Aorta (tissue), 5 donors: ENCODE measurements around the gene CARM1. TPM values are rescaled to one million over a fixed set of nuclear protein-coding genes. Genes with fewer than 3 reads are reported as not detected.

Source experiments
- ATAC-seq: fragments of 200-7000 bp; cut with Tn5 transposase; one replicate; pipeline ENCODE4 v1.9.1; 2022; ENCODE audit warnings: moderate library complexity; ENCODE audit not compliant: low FRiP score
- DNase-seq, 2 donors: peaks; one replicate each; pipeline ENCODE4 v3.0.0-alpha.2; 2020
- H3K27ac ChIP-seq, 2 donors: one replicate each; pipeline ENCODE4 v1.5.1; 2013; ENCODE audit warnings: low read length in 2 of 2, mild to moderate bottlenecking in 2 of 2, moderate library complexity in 2 of 2, control low read depth in 1 of 2, inconsistent platforms in 1 of 2, low read depth in 1 of 2
- H3K27me3 ChIP-seq, 2 donors: one replicate each; pipeline ENCODE4 v1.6.1; 2013; ENCODE audit warnings: control low read depth in 1 of 2, low read length in 1 of 2, mild to moderate bottlenecking in 1 of 2, moderate library complexity in 1 of 2; ENCODE audit not compliant: insufficient read depth in 2 of 2, control insufficient read depth in 1 of 2
- H3K36me3 ChIP-seq, 2 donors: one replicate each; pipeline ENCODE4 v1.6.1; 2013; ENCODE audit warnings: control low read depth in 1 of 2, low read length in 1 of 2, mild to moderate bottlenecking in 1 of 2; ENCODE audit not compliant: insufficient read depth in 2 of 2, control insufficient read depth in 1 of 2
- H3K4me1 ChIP-seq, 2 donors: one replicate each; pipeline ENCODE4 v1.6.1; 2013; ENCODE audit warnings: low read length in 2 of 2, control low read depth in 1 of 2, mild to moderate bottlenecking in 1 of 2, moderate library complexity in 1 of 2; ENCODE audit not compliant: insufficient read depth in 2 of 2, control insufficient read depth in 1 of 2
- H3K4me3 ChIP-seq, 2 donors: one replicate each; pipeline ENCODE4 v1.5.1; 2013; ENCODE audit warnings: low read length in 2 of 2, control low read depth in 1 of 2, mild to moderate bottlenecking in 1 of 2
- H3K9me3 ChIP-seq: one replicate; pipeline ENCODE4 v1.6.1; 2013; ENCODE audit warnings: mild to moderate bottlenecking, low read length; ENCODE audit not compliant: control insufficient read depth
- WGBS, 2 donors: extraction: QIAGEN DNeasy Blood & Tissue Kit; methylation state at CpG; one replicate each; pipeline ENCODE4 v1.1.7; 2013; 5-methylcytosine and 5-hydroxymethylcytosine counted together
- intact Hi-C, 2 donors: fragments of 100-400 bp; cut with DNase I; formaldehyde crosslinking; loops; one replicate each; pipeline versions ENCODE4 v1.14.2 to v1.15.0; 2022
- polyA plus RNA-seq, 2 donors: library from polyadenylated mRNA; stranded (reverse); fragments of 200-250 nt; gene quantifications; one replicate each; pipeline ENCODE4 v1.2.3, GENCODE V29; 2013
- total RNA-seq, 2 donors: library from RNA; stranded (reverse); fragmentation: NEBNext Ultra II Directional; extraction: Animal tissue kit (Norgen Biotek cat#: 25700); gene quantifications; one replicate each; pipeline ENCODE4 v1.2.1, GENCODE V29; 2021
- donor health status: healthy with polysubstance abuse.
- donor health status: Bipolar disorder and iron deficiency.
- donor health status: DM: no; HTN: no; CAD: no.
- donor health status: DM: no; HTN: no; CAD: no.
- donor health status: DM: yes; HTN: yes; CAD: no.

The CARM1 gene
- total and polyA plus RNA-seq, 4 donors = 11.5 to 41.4 (median 25.9) TPM

DNA sequence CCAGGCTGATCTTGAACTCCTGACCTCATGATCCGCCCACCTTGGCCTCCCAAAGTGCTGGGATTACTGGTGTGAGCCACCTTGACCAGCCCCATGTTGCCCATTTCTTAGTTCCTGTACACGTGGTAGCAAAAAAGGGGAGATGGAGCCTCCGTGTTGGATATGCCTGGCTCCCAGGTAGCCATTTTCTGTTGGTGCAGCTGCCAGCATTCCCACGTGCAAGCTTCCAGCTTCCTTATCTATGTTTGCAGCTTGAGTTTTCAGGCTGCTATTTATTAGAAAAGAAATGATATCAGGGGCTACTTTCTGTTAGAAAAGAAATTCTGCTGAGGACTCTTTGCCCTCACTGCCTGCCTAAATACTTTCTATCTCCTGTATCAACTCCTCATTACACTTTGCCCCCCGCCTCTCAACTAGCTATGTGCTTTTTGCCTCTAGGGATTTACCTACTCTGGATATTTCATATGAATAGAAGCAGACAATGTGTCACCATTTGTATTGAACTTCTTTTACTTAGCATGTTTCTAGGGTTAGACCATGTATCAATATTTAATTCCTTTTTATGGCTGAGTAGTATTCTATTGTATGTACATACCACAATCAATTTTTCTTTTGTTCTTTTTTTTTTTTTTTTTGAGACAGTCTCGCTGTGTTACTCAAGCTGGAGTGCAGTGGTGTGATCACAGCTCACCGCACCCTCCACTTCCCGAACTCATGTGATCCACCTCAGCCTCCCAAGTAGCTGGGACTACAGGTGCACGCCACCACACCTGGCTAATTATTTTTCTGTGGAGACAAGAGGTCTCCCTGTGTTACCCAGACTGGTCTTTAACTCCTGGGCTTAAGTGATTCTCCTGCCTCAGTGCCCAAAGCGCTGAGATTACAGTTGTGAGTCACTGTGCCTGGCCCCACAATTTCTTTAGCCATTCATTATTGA lies 32.0 kb upstream of the CARM1 start:
- H3K36me3 ChIP-seq = no peaks in the 10 kb centered on the region
- no peak for DNase-seq
- no peak overlapping the region for H3K4me3 ChIP-seq
- intact Hi-C loops = no loop called here
- H3K4me1 ChIP-seq = no peaks in the 10 kb centered on the region
- ATAC-seq = no peak
- H3K27me3 ChIP-seq = no peaks in the 10 kb centered on the region
- 77 to 78% methylated on average over 10 of the region's 10 CpGs for whole genome bisulfite sequencing, 2 donors
- H3K9me3 ChIP-seq = no peaks in the 10 kb centered on the region
- H3K27ac ChIP-seq = no peak overlapping the region

DNA sequence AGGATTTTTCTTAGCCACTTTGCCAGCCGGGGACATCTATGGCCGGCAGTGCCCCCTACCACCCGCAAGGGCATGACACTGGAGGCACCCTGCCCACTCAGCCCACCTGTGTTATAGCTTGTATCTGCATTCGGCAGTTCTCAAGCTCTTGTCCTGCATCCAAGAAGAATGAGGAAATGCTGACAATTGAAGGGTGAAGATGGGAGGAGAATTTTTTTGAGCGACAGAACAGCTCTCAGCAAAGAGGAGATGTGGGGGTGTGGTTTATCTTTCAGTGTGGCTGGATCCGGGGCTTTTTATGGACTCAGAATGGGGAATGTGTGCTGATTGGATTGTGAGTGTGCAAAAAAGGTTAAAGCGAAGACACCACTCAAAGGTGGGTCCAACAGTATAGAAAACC lies 28.6 kb upstream of the CARM1 start:
- H3K4me1 ChIP-seq = no peaks in the 10 kb centered on the region
- no peak for ATAC-seq
- no peaks in the 10 kb centered on the region for H3K9me3 ChIP-seq
- no peaks in the 10 kb centered on the region for H3K36me3 ChIP-seq
- H3K27me3 ChIP-seq = no peaks in the 10 kb centered on the region
- WGBS, 2 donors = 82 to 88% methylated on average over 7 of the region's 7 CpGs
- H3K27ac ChIP-seq = no peak overlapping the region
- H3K4me3 ChIP-seq = no peak overlapping the region
- intact Hi-C loops = no loop called here
- DNase-seq = no peak

DNA sequence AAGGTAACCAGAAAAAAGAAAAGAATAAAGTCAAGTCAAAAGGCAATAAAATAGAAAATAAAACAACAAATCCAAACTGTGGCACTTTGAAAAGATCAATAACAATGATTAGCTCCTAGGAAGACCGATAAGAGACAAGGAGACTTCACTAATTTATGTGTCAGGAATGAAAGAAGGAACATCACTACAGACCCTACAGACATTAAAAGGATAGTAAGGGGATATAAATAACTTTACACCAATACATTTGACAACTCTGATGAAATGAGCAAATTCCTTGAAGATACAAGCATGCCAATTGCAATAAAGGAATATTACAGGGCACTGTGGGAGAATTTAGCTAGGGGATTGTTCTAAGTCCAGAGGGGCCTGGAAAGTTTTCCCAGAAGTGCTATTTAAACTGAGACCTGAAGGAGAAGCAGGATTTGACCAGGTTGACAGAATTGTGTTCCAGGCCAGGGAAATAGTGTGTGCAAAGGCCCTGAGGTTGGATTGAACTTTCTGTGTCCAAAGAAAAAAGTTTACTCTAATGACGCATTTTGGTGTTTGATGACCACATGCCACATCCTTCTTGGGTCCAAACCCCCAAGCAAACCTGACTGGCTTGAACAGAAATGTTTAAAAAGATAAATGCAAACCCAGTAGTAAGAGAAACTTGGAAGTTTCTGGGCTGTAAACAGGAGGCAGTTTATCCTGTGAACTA lies 24.7 kb upstream of the CARM1 start:
- Histone ChIP-seq H3K4me3 (no peak overlapping the region), H3K27ac (no peak overlapping the region), H3K9me3 (no peaks in the 10 kb centered on the region), H3K27me3 (no peaks in the 10 kb centered on the region), H3K36me3 (no peaks in the 10 kb centered on the region), H3K4me1 (no peaks in the 10 kb centered on the region)
- intact Hi-C loops = no loop called here
- 82 to 85% methylated on average over 2 of the region's 2 CpGs for WGBS, 2 donors
- DNase-seq (no peak), ATAC-seq (no peak)

DNA sequence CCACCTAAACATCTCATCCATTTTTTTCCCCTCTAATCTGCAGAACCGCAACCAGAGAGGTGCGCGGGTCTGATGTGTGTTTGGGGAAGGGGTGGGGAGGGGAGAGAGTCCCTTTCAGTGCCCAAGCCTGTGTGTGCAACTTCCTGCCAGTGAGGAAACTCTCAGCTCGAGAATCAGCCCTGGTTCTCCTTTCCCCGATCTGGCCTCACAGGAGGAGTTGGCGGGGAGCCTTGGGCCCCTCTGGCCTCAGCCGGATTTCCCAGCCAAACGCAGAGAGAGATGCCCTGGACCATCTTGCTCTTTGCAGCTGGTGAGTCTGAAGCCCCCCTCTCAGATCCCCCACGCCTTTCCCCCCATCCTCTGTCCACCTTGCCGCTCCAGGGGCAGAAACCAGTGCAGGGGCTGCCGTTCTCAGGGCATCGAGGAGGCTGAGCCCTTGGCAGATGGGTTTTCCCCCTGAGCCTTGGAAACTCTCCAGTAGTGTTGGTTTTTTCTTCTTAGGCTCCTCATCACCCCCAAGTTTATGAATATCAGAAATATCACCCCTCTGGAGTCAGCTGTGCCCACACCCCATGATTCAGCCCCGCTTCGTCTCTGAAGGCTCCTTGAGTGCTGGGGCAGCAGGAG lies 23.0 kb upstream of the CARM1 start, which contains the start of gene C19orf38:
C19orf38 (plus strand) TSS at position 186 of the 627 bp plus-strand sequence; CDS start at position 280, 94 bp downstream.
- Histone ChIP-seq H3K36me3 (no peaks in the 10 kb centered on the region), H3K4me1 (no peaks in the 10 kb centered on the region), H3K27me3 (no peaks in the 10 kb centered on the region), H3K4me3 (no peak within 1 kb of the TSS), H3K9me3 (no peaks in the 10 kb centered on the region), H3K27ac (no peak within 1 kb of the TSS)
- no peak for ATAC-seq
- intact Hi-C loops = no loop called here
- WGBS, 2 donors = 46 to 48% methylated on average over 14 of the region's 14 CpGs
- DNase-seq = no peak

DNA sequence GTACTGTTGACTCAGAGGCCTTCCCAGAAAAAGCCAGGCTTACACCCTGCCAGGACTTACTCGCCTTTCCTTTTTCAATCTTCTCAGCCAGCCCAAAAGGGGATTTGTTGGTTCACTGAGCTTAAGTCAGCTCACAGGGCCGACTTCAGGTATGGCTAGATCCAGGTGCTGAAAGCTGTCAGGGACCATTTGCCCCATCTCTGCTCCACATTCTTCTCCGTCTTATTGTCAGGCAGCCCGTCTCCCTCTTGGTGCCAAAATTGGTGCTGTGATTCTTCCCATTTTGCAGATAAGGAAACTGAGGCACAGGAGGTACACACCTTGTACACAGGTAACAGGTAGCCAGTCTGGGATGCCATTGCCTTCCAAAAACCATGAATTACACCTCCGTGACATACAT lies 20.7 kb upstream of the CARM1 start:
- Histone ChIP-seq H3K4me3 (no peak overlapping the region), H3K27ac (no peak overlapping the region), H3K27me3 (no peaks in the 10 kb centered on the region), H3K36me3 (no peaks in the 10 kb centered on the region), H3K4me1 (no peaks in the 10 kb centered on the region), H3K9me3 (no peaks in the 10 kb centered on the region)
- ATAC-seq (no peak), DNase-seq (no peak)
- intact Hi-C loops = no loop called here
- WGBS, 2 donors = 89 to 90% methylated on average over 5 of the region's 5 CpGs

DNA sequence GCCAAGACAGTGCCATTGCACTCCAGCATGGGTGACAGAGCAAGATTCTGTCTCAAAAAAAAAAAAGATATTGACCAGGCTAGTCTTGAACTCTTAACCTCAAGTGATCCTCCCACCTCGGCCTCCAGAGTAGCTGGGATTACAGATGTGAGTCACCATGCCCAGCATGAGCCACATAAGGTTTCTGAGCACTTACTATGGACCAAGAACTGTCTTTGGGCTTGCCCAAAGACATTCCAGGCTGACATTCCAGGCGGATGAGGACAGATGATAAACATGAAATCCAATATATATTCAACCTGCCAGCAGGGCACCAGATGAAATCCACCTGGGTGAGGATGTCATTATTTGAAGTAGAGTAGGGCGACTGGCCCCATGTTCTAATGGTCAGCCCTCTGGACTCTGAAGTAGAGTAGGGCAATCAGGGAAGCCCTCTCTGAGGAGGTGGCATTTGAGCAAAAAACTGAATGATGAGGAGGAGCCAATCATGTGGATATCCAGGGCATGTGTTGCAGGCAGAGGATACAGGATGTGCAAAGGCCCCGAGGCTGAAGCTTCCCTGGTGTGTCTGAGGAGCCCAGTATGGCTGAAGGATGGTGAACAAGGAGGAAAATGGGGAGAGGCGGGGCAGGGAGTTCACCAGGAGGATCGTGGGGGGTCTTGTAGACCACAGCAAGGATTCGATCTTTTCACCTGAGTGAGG lies 19.1 kb upstream of the CARM1 start:
- Histone ChIP-seq H3K36me3 (no peaks in the 10 kb centered on the region), H3K27me3 (no peaks in the 10 kb centered on the region), H3K27ac (no peak overlapping the region), H3K4me1 (no peaks in the 10 kb centered on the region), H3K9me3 (no peaks in the 10 kb centered on the region), H3K4me3 (no peak overlapping the region)
- 74 to 80% methylated on average over 7 of the region's 7 CpGs for WGBS, 2 donors
- intact Hi-C loops = no loop called here
- ATAC-seq (no peak), DNase-seq (no peak)

DNA sequence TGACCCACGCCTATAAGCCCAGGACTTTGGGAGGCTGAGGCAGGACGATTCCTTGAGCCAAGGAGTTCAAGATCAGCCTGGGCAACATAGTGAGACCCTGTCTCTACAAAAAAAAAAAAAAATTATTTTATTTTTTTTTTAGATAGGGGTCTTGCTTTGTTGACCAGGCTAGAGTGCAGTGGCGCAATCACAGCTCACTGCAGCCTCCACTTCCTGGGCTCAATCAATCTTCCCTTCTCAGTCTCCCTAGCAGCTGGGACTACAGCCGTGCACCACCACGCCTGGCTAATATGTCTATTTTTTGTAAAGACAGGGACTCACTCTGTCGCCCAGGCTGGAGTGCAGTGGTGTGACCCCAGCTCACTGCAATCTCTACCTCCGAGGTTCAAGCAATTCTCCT lies 18.4 kb upstream of the CARM1 start:
- DNase-seq (no peak), ATAC-seq (no peak)
- H3K9me3 ChIP-seq = no peaks in the 10 kb centered on the region
- no peak overlapping the region for H3K4me3 ChIP-seq
- 71 to 74% methylated on average over 7 of the region's 7 CpGs for WGBS, 2 donors
- intact Hi-C loops = no loop called here
- no peaks in the 10 kb centered on the region for H3K27me3 ChIP-seq
- no peaks in the 10 kb centered on the region for H3K36me3 ChIP-seq
- no peaks in the 10 kb centered on the region for H3K4me1 ChIP-seq
- no peak overlapping the region for H3K27ac ChIP-seq

DNA sequence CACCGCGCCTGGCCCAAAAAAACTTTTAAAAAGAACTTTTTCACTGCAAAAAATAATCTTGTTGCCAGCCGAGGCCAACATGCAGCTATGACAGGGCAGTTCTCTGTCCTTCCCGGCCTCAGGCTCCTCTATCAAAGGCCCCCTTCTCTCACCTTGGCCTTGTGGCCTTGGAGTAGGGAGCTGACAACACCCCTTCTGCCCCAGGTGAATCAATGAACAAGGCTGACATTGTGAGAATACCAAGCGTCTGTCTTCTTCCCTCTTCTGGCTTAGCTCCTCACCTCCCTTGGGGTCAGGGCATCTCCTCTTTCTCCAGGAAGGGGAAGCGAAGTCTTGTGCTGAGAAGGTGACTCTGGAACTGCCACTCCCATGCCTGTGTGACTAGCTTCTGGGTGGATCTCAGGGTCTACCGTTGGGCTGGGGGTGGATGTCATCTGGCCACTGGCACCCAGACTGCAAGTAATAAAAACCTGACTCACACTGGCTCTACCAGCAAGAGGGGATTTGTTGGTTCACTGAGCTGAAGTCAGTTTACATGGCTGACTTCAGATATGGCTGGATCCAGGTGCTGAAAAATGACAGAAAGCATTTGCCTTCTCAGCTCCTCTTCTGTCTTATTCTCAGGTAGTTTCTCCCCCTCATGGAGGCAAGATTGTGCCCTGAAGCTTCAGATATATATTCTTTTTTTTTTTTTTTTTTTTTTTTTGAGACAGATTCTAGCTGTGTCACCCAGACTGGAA lies 16.8 kb upstream of the CARM1 start:
- DNase-seq (no peak), ATAC-seq (no peak)
- intact Hi-C loops = no loop called here
- H3K9me3 ChIP-seq = no peaks in the 10 kb centered on the region
- H3K4me1 ChIP-seq = no peaks in the 10 kb centered on the region
- H3K27ac ChIP-seq = no peak overlapping the region
- H3K36me3 ChIP-seq = no peaks in the 10 kb centered on the region
- H3K27me3 ChIP-seq = no peaks in the 10 kb centered on the region
- WGBS, 2 donors = 71 to 75% methylated on average over 7 of the region's 7 CpGs
- H3K4me3 ChIP-seq = no peak overlapping the region
